K562 (cell line): ENCODE results near the gene HNRNPDL. TPM values are rescaled to one million over a fixed set of nuclear protein-coding genes. Genes with fewer than 3 reads are reported as not detected.
A peak's percentile ranks its signal among the peaks of the same experiment; 100 is the strongest.

Experiments used
- AFF4 ChIP-seq: sonication (generic); formaldehyde crosslinking; IDR thresholded peaks from 2 replicates; pipeline ENCODE4 v1.8.0; 2023; ENCODE audit warnings: mild to moderate bottlenecking, missing genetic modification reagents
- ATF1 ChIP-seq, 2 experiments: fragments of 450-650 bp in 1 of 2; IDR thresholded peaks; 2 replicates each; pipeline ENCODE4 v1.6.1; 2016; ENCODE audit warnings: missing compliant biosample characterization in 1 of 2, missing genetic modification characterization in 1 of 2
- ESRRB ChIP-seq: fragments of 250-450 bp; sonication (Bioruptor Pico); IDR thresholded peaks from 2 replicates; pipeline ENCODE4 v1.5.0; 2020; ENCODE audit warnings: mild to moderate bottlenecking, moderate library complexity, borderline replicate concordance
- FOSL1 ChIP-seq: fragments of 200-800 bp; sonication (Bioruptor generic); conservative IDR thresholded peaks from 2 replicates; pipeline ENCODE4 v1.6.1; 2016; ENCODE audit warnings: missing genetic modification characterization, missing compliant biosample characterization
- FOXO4 ChIP-seq: fragments of 450-650 bp; formaldehyde crosslinking; IDR thresholded peaks from 2 replicates; pipeline ENCODE4 v1.4.0; 2020; ENCODE audit warnings: mild to moderate bottlenecking, moderate library complexity
- GATAD2A ChIP-seq: fragments of 450-650 bp; IDR thresholded peaks from 2 replicates; pipeline ENCODE4 v1.6.1; 2017
- HMGN3 ChIP-seq: IDR thresholded peaks from 2 replicates; pipeline ENCODE4 v1.6.1; 2011; ENCODE audit warnings: borderline replicate concordance, low read depth, mild to moderate bottlenecking, mixed read lengths, low read length; ENCODE audit not compliant: insufficient read length; ENCODE audit errors: extremely low read depth
- PHF20 ChIP-seq: fragments of 450-650 bp; IDR thresholded peaks from 2 replicates; pipeline ENCODE4 v1.6.1; 2018; ENCODE audit not compliant: partially characterized antibody
- RFX1 ChIP-seq: fragments of 450-650 bp; IDR thresholded peaks from 2 replicates; pipeline ENCODE4 v1.6.1; 2016; ENCODE audit warnings: mild to moderate bottlenecking, moderate library complexity
- SETDB1 ChIP-seq: IDR thresholded peaks from one replicate; pipeline ENCODE4 v1.6.1; 2012; ENCODE audit warnings: low read length, control low read depth, inconsistent platforms
- TRIM24 ChIP-seq, 2 experiments: fragments of 450-650 bp; IDR thresholded peaks; 2 replicates each; pipeline ENCODE4 v1.6.1; 2016
- ZFP36 ChIP-seq: fragments of 150-350 bp; IDR thresholded peaks from 2 replicates; pipeline ENCODE4 v1.6.1; 2018; ENCODE audit warnings: low read length, low read depth; ENCODE audit not compliant: partially characterized antibody
- ZNF224 ChIP-seq: sonication (generic); formaldehyde crosslinking; IDR thresholded peaks from 2 replicates; pipeline ENCODE4 v1.8.0; 2022; ENCODE audit warnings: mild to moderate bottlenecking, missing genetic modification reagents
- polyA plus RNA-seq, 8 experiments: library from polyadenylated mRNA; depleted of rRNA in 4 of 8; stranded (reverse) in 5 of 8; unstranded in 3 of 8; fragments of >200 nt; fragmentation: Nextera tagmentation in 2 of 8; fragmentation: Illumina TruSeq in 1 of 8; extraction: Ambion mirVana in 2 of 8; extraction: Trizol in 1 of 8; gene quantifications; 2 replicates each; pipeline versions ENCODE4 v1.2.1 to v1.2.3, GENCODE V29; 2011 to 2014; ENCODE audit warnings: inconsistent platforms in 1 of 8, missing spikeins in 1 of 8
- total RNA-seq, 7 experiments: library from RNA; depleted of rRNA in 6 of 7; stranded (reverse); fragments of >200 nt in 6 of 7; fragmentation: Illumina TruSeq in 2 of 7; extraction: Trizol in 2 of 7; gene quantifications; 2 replicates each; pipeline versions ENCODE4 v1.2.1 to v1.2.3, GENCODE V29; 2011 to 2021; ENCODE audit warnings: low replicate concordance in 1 of 7
- TF ChIP-seq, protein P1 (sequence below): IDR thresholded peaks from 2 replicates; pipeline ENCODE4 v1.6.1; 2014; ENCODE audit warnings: antibody characterized with exemption
- TF ChIP-seq, protein P2 (sequence below): sonication (generic); formaldehyde crosslinking; IDR thresholded peaks from 2 replicates; pipeline ENCODE4 v1.8.1; 2023; ENCODE audit warnings: missing genetic modification reagents, mild to moderate bottlenecking, borderline replicate concordance

Gene HNRNPDL
- total and polyA plus RNA-seq, 9 of the 15 experiments (the other 6 are each of a cell fraction or from before 2014, with no cell fraction given) = 243 to 652 (median 351) TPM

- no peak for TF ChIP-seq ESRRB
- TF ChIP-seq PHF20 = peak; percentile 10
- no peak for TF ChIP-seq SETDB1
- no peak for TF ChIP-seq FOXO4 (CRISPR knock-in tag)
- TF ChIP-seq, protein P1, sequence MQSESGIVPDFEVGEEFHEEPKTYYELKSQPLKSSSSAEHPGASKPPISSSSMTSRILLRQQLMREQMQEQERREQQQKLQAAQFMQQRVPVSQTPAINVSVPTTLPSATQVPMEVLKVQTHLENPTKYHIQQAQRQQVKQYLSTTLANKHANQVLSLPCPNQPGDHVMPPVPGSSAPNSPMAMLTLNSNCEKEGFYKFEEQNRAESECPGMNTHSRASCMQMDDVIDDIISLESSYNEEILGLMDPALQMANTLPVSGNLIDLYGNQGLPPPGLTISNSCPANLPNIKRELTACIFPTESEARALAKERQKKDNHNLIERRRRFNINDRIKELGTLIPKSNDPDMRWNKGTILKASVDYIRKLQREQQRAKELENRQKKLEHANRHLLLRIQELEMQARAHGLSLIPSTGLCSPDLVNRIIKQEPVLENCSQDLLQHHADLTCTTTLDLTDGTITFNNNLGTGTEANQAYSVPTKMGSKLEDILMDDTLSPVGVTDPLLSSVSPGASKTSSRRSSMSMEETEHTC = no peak
- peak; percentile 76 for TF ChIP-seq FOSL1
- peak; percentile 94 for TF ChIP-seq AFF4
- peak in 1 of 2 experiments; percentile 47; a peak in 2 of 4 replicates for TF ChIP-seq TRIM24 (IDR thresholded peaks at IDR 0.05)
- peak; percentile 73; the same call in 1 of the 2 replicates for TF ChIP-seq ATF1 (CRISPR knock-in tag; IDR thresholded peaks at IDR 0.05)
- TF ChIP-seq ATF1 (tag; IDR thresholded peaks at IDR 0.05) = peak; percentile 98
- TF ChIP-seq RFX1 = no peak
- no peak for TF ChIP-seq ZFP36
- TF ChIP-seq HMGN3 = peak; percentile 28
- no peak for TF ChIP-seq ZNF224
- TF ChIP-seq, protein P2, sequence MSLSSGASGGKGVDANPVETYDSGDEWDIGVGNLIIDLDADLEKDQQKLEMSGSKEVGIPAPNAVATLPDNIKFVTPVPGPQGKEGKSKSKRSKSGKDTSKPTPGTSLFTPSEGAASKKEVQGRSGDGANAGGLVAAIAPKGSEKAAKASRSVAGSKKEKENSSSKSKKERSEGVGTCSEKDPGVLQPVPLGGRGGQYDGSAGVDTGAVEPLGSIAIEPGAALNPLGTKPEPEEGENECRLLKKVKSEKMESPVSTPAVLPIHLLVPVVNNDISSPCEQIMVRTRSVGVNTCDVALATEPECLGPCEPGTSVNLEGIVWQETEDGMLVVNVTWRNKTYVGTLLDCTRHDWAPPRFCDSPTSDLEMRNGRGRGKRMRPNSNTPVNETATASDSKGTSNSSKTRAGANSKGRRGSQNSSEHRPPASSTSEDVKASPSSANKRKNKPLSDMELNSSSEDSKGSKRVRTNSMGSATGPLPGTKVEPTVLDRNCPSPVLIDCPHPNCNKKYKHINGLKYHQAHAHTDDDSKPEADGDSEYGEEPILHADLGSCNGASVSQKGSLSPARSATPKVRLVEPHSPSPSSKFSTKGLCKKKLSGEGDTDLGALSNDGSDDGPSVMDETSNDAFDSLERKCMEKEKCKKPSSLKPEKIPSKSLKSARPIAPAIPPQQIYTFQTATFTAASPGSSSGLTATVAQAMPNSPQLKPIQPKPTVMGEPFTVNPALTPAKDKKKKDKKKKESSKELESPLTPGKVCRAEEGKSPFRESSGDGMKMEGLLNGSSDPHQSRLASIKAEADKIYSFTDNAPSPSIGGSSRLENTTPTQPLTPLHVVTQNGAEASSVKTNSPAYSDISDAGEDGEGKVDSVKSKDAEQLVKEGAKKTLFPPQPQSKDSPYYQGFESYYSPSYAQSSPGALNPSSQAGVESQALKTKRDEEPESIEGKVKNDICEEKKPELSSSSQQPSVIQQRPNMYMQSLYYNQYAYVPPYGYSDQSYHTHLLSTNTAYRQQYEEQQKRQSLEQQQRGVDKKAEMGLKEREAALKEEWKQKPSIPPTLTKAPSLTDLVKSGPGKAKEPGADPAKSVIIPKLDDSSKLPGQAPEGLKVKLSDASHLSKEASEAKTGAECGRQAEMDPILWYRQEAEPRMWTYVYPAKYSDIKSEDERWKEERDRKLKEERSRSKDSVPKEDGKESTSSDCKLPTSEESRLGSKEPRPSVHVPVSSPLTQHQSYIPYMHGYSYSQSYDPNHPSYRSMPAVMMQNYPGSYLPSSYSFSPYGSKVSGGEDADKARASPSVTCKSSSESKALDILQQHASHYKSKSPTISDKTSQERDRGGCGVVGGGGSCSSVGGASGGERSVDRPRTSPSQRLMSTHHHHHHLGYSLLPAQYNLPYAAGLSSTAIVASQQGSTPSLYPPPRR (CRISPR knock-in tag) = peak; percentile 47; the same call in 1 of the 2 replicates
- no peak for TF ChIP-seq GATAD2A
Measured at GRCh38 chr4:82428969-82429727, 1.1 kb downstream of the HNRNPDL start (continued).
